Osteocyte (in vitro differentiated cells): Measurements from ENCODE around the gene DAB2IP. TPM values are rescaled to one million over a fixed set of nuclear protein-coding genes. Genes with fewer than 3 reads are reported as not detected.

Experiments used
- DNase-seq: peaks from one replicate; pipeline ENCODE4 v3.0.0; 2021; ENCODE audit warnings: mixed read lengths; ENCODE audit not compliant: unreplicated experiment; ENCODE audit errors: extremely low spot score
- H3K27ac Mint-ChIP-seq: one replicate; pipeline ENCODE4 v1.8.0; 2021; ENCODE audit warnings: mild to moderate bottlenecking, mixed read lengths; ENCODE audit not compliant: unreplicated experiment
- H3K27me3 Mint-ChIP-seq: one replicate; pipeline ENCODE4 v1.8.0; 2021; ENCODE audit warnings: mixed read lengths; ENCODE audit not compliant: unreplicated experiment
- H3K36me3 Mint-ChIP-seq: one replicate; pipeline ENCODE4 v1.8.0; 2021; ENCODE audit warnings: mixed read lengths; ENCODE audit not compliant: unreplicated experiment
- H3K4me1 Mint-ChIP-seq: one replicate; pipeline ENCODE4 v1.8.0; 2021; ENCODE audit warnings: mixed read lengths; ENCODE audit not compliant: unreplicated experiment
- H3K4me3 Mint-ChIP-seq: one replicate; pipeline ENCODE4 v1.8.0; 2021; ENCODE audit warnings: mild to moderate bottlenecking, moderate library complexity, mixed read lengths; ENCODE audit not compliant: unreplicated experiment
- H3K9me3 Mint-ChIP-seq: one replicate; pipeline ENCODE4 v1.8.0; 2021; ENCODE audit warnings: mixed read lengths; ENCODE audit not compliant: unreplicated experiment
- total RNA-seq: library from RNA; stranded (reverse); gene quantifications from 2 replicates; pipeline ENCODE4 v1.2.1, GENCODE V29; 2021
- TF ChIP-seq, protein P1 (sequence below): fragments of 200-600 bp; sonication (generic); IDR thresholded peaks from 2 replicates; pipeline ENCODE4 v1.5.0; 2021; ENCODE audit warnings: antibody characterized with exemption, mild to moderate bottlenecking, moderate library complexity

DAB2IP gene
- total RNA-seq, 1 donor from 2014 or later, result 43.6 TPM

DNA sequence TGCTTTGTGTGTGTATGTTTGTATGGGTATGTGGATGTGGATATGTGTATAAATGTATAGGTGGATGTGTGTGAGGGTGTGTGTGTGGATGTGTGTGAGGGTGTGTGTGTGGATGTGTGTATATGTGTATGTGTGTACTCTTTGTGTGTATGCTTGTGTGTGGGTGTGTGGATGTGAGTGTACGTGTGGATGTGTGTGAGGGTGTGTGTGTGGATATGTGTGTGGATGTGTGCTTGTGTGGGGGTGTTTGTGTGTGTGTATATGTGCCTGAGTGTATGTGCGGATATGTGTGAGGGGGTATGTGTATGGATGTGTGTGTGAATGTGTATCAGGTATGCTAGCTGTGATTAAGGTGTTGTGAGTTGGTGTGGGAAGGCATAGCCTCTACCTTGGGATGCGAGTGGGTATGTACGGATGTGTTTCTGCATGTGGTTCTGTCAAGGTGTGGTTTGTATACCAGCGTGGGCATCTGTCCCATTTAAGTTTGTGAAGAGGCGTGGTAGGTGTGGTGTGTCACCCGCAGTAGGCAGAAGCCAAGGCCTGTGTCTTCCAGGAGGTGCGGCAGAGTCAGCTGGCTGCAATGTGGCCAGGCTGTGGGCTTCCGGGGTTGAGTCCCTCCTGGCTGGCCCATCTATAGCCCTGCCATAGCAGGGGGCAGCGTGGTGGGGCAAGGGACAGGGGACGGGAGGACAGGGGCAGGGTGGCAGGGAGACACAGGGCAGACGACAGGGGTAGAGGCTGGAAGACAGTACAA is 155.8 kb downstream of the DAB2IP start:
- H3K27ac Mint-ChIP-seq, result no peak overlapping the region

DNA sequence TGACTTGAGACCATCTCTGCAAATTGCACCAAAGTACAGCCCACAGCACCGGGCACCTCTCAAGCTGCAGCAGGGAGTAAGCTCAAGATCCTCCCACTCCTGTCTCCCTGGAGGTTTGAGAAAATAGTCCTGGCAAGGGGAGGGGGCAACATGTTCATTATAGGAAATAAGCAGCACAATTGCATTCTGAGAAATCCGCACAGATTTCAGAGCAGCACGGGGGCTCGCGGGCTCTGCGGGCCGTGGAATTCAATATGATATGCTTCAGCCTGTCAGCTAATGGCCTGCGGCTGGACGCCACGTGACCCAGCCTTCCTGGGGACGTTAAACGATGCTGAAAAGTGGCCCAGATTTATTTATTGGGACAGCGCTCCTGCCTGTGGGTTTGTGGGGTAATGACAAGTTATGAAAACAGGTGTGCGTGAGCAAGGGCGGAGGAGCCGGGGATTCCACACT is 156.4 kb downstream of the DAB2IP start:
- no peak for DNase-seq
- Mint-ChIP-seq H3K27ac (no peak overlapping the region), H3K36me3 (no peaks in the 10 kb centered on the region), H3K9me3 (peaks cover 11% of the 10 kb centered on the region), H3K27me3 (peaks cover 3% of the 10 kb centered on the region), H3K4me1 (no peaks in the 10 kb centered on the region), H3K4me3 (no peak overlapping the region)
- TF ChIP-seq, protein P1, sequence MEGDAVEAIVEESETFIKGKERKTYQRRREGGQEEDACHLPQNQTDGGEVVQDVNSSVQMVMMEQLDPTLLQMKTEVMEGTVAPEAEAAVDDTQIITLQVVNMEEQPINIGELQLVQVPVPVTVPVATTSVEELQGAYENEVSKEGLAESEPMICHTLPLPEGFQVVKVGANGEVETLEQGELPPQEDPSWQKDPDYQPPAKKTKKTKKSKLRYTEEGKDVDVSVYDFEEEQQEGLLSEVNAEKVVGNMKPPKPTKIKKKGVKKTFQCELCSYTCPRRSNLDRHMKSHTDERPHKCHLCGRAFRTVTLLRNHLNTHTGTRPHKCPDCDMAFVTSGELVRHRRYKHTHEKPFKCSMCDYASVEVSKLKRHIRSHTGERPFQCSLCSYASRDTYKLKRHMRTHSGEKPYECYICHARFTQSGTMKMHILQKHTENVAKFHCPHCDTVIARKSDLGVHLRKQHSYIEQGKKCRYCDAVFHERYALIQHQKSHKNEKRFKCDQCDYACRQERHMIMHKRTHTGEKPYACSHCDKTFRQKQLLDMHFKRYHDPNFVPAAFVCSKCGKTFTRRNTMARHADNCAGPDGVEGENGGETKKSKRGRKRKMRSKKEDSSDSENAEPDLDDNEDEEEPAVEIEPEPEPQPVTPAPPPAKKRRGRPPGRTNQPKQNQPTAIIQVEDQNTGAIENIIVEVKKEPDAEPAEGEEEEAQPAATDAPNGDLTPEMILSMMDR, result no peak

More for the DNA sequence above, 155.8 kb downstream of the DAB2IP start:
- no peaks in the 10 kb centered on the region for H3K36me3 Mint-ChIP-seq
- H3K4me3 Mint-ChIP-seq, result no peak overlapping the region
- peaks cover 11% of the 10 kb centered on the region for H3K9me3 Mint-ChIP-seq
- no peak for DNase-seq
- TF ChIP-seq, protein P1, result no peak
- peaks cover 3% of the 10 kb centered on the region for H3K27me3 Mint-ChIP-seq
- H3K4me1 Mint-ChIP-seq, result no peaks in the 10 kb centered on the region

DNA sequence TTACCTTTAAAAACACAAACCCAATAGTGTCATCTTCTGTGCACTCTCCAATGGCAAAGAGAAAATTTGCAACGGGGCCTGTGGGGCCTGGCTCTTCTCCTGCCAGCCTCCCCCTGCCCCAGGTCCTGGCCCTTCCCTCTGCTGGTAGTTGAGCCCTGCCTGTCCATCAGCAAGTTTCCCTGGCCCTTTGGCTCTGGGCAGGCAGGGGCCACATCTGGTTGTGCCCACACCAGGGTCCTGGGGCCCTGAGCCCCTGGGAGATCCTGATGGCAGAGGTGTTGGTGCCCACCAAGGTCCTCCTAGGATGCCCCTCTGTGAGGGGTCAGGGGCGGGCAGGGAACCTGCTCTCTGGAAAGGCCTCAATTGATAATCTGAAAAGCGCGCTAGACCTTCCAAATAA is 157.3 kb downstream of the DAB2IP start:
- H3K27me3 Mint-ChIP-seq, result no peaks in the 10 kb centered on the region
- TF ChIP-seq, protein P1, result no peak
- H3K4me3 Mint-ChIP-seq, result no peak overlapping the region
- H3K4me1 Mint-ChIP-seq, result no peaks in the 10 kb centered on the region
- H3K27ac Mint-ChIP-seq, result no peak overlapping the region
- no peaks in the 10 kb centered on the region for H3K36me3 Mint-ChIP-seq
- peaks cover 11% of the 10 kb centered on the region for H3K9me3 Mint-ChIP-seq
- no peak for DNase-seq

DNA sequence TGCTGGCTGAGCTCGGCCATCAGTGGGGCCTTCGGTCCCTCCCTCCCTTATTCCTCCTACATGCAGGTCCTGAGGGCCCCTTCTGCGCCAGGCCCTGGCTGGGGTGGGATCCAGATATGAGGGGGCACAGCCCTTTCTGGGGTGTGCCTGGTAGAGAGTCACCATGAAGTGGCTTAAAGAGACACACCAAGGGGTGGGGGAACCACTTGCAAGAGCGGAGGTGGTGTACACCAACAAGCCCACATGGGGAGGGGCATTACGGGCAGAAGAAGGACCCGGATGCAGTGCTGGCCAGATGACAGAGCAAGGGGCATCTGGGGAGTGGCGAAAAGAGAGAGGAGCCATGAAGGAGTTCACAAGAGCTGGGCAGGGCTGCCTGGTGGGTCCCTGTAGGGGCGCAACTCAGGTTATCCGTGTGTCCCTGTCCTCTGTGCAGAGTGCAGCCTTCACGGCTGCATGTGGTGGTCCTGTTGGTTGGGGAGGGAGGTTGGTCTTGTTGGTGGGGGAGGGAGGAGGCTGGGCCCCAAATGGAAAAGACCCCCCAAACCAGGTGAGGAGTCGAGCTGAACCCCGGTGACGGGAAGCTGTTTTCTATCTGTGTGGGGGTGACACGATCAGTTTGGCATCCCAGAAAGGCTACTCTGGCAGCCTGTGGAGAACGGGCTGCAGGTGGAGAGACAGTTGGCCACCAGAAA is 158.1 kb downstream of the DAB2IP start:
- no peak for DNase-seq
- no peaks in the 10 kb centered on the region for H3K36me3 Mint-ChIP-seq
- H3K27me3 Mint-ChIP-seq, result no peaks in the 10 kb centered on the region
- peaks cover 6% of the 10 kb centered on the region for H3K9me3 Mint-ChIP-seq
- no peak overlapping the region for H3K27ac Mint-ChIP-seq
- H3K4me3 Mint-ChIP-seq, result no peak overlapping the region
- TF ChIP-seq, protein P1, result no peak
- no peaks in the 10 kb centered on the region for H3K4me1 Mint-ChIP-seq

DNA sequence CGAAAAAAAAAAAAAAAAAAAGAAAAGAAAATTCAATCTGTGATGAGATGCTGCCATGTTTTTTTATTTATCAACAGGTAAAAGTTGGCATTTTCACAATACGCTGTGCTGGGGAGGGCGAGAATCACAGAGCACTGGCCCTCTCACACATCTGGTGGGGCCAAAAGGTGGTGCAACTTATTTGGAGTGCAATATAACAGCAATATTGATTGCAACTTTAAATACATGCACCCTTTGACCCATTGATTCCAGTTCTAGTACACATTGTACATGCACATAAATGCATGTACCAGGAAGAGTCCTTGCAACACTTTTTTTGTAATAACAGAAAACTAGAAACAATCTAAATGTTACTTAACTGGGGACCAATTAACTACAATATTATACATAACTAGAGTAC is 159.1 kb downstream of the DAB2IP start:
- TF ChIP-seq, protein P1, result no peak
- DNase-seq, result no peak
- Mint-ChIP-seq H3K27ac (no peak overlapping the region), H3K9me3 (no peaks in the 10 kb centered on the region), H3K4me3 (no peak overlapping the region), H3K4me1 (no peaks in the 10 kb centered on the region), H3K27me3 (no peaks in the 10 kb centered on the region), H3K36me3 (no peaks in the 10 kb centered on the region)
